Measurements from ENCODE around the gene SIPA1.

SIPA1 gene

DNA sequence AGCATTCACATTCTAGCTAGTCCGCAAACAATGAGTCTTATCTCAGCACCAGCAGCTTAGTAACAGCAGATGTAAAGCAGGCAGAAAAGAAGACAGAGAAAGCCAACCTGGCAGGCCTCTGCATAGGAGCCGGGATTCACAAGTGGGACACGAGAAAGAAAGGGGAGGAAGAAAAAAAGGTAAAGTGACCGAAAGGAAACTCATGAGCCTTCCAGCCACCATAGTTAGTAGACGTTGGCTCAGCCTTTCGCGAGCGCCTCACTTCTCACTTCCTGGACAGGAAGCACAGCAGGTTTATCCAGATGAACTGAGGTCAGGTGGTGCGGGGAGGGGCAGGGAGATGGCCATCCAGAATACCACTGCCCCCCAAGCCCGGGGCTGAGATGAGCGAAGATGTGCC is 54.5 kb downstream of the SIPA1 start:
- Histone ChIP-seq H3K27me3 (ENCODE audit: insufficient read depth, low read length, poor library complexity) (no peaks in the 10 kb centered on the region), H3K56ac (ENCODE audit: low read length) (peak overlapping the region; percentile 64), H2BK120ac (ENCODE audit: low read depth, low read length) (no peak overlapping the region), H3K18ac (ENCODE audit: low read length) (no peak overlapping the region), H2AK5ac (ENCODE audit: low read length) (no peak overlapping the region), H4K8ac (ENCODE audit: low read depth, low read length) (no peak overlapping the region), H3K23ac (ENCODE audit: low read length) (no peak overlapping the region), H3K36me3 (ENCODE audit: control insufficient read depth, insufficient read depth, low read length) (no peaks in the 10 kb centered on the region), H3K4ac (ENCODE audit: low read depth, low read length) (no peak overlapping the region), H3K9ac (ENCODE audit: low read length) (no peak overlapping the region), H3K79me2 (ENCODE audit: control insufficient read depth, insufficient read depth, low read length) (no peaks in the 10 kb centered on the region), H3K4me1 (ENCODE audit: control insufficient read depth, low read depth, low read length) (no peaks in the 10 kb centered on the region), H4K5ac (ENCODE audit: low read length) (no peak overlapping the region), H3K4me3 (ENCODE audit: low read length) (no peak overlapping the region), H3K4me2 (ENCODE audit: low read length) (no peak overlapping the region), H2BK5ac (ENCODE audit: low read length) (no peak overlapping the region), H3K27ac (ENCODE audit: low read depth, low read length) (no peak overlapping the region), H3K79me1 (ENCODE audit: low read length) (no peaks in the 10 kb centered on the region), H2BK15ac (replicated peaks; ENCODE audit: low read depth) (no peak overlapping the region)
- DNase-seq: peak; percentile 36
- WGBS (ENCODE audit: extremely low coverage, insufficient coverage, low lambda C conversion rate): no CpG with 5 or more reads among the region's 11 CpGs

DNA sequence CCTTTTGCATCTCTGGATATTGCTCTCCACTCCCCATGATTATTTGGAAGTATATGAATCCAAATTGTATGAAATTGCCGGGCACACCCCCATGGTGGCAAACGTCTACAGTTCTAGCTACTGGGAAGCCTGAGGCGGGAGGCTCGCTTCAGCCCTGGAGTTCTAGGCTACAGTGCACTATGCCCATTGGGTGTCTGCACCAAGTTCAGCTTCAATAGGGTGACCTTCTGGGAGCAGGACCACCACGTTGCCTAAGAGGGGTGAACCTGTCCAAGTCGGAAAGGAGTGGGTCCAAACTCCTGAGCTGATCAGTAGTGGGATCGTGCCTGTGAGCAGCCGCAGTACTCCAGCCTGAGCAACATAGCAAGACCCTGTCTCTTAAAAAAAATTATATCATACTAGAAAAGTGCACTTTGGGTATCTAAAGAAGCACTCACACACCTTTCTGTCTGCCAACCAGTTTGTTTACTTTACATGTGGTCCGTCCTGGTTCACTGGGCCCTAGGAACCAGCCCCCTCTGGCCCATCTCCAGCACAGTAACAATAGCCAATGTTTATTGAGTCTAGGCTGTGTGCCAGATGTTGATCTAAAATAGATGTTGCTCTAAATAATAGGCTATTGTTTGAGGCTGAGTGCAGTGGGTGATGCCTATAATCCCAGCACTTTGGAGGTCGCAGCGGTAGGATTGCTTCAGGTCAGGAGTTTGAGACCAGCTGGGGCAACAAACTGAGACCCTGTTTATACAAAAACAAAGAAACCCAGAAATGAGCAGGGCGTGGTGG is 57.7 kb downstream of the SIPA1 start:
- no peak overlapping the region for H3K18ac ChIP-seq (ENCODE audit: low read length)
- H3K4me3 ChIP-seq (ENCODE audit: low read length): no peak overlapping the region
- H4K5ac ChIP-seq (ENCODE audit: low read length): no peak overlapping the region
- no peak overlapping the region for H3K23ac ChIP-seq (ENCODE audit: low read length)
- no peak overlapping the region for H3K27ac ChIP-seq (ENCODE audit: low read depth, low read length)
- no peak overlapping the region for H4K8ac ChIP-seq (ENCODE audit: low read depth, low read length)
- no peak overlapping the region for H2BK120ac ChIP-seq (ENCODE audit: low read depth, low read length)
- H3K36me3 ChIP-seq (ENCODE audit: control insufficient read depth, insufficient read depth, low read length): no peaks in the 10 kb centered on the region
- no peaks in the 10 kb centered on the region for H3K4me1 ChIP-seq (ENCODE audit: control insufficient read depth, low read depth, low read length)
- no peak overlapping the region for H2BK5ac ChIP-seq (ENCODE audit: low read length)
- H3K27me3 ChIP-seq (ENCODE audit: insufficient read depth, low read length, poor library complexity): no peaks in the 10 kb centered on the region
- no peak for DNase-seq
- no peaks in the 10 kb centered on the region for H3K79me2 ChIP-seq (ENCODE audit: control insufficient read depth, insufficient read depth, low read length)
- no peaks in the 10 kb centered on the region for H3K79me1 ChIP-seq (ENCODE audit: low read length)
- H3K9ac ChIP-seq (ENCODE audit: low read length): no peak overlapping the region
- H3K4ac ChIP-seq (ENCODE audit: low read depth, low read length): no peak overlapping the region
- WGBS (ENCODE audit: extremely low coverage, insufficient coverage, low lambda C conversion rate): no CpG with 5 or more reads among the region's 12 CpGs
- H3K56ac ChIP-seq (ENCODE audit: low read length): no peak overlapping the region
- no peak overlapping the region for H3K4me2 ChIP-seq (ENCODE audit: low read length)
- H2BK15ac ChIP-seq (replicated peaks; ENCODE audit: low read depth): no peak overlapping the region
- no peak overlapping the region for H2AK5ac ChIP-seq (ENCODE audit: low read length)

DNA sequence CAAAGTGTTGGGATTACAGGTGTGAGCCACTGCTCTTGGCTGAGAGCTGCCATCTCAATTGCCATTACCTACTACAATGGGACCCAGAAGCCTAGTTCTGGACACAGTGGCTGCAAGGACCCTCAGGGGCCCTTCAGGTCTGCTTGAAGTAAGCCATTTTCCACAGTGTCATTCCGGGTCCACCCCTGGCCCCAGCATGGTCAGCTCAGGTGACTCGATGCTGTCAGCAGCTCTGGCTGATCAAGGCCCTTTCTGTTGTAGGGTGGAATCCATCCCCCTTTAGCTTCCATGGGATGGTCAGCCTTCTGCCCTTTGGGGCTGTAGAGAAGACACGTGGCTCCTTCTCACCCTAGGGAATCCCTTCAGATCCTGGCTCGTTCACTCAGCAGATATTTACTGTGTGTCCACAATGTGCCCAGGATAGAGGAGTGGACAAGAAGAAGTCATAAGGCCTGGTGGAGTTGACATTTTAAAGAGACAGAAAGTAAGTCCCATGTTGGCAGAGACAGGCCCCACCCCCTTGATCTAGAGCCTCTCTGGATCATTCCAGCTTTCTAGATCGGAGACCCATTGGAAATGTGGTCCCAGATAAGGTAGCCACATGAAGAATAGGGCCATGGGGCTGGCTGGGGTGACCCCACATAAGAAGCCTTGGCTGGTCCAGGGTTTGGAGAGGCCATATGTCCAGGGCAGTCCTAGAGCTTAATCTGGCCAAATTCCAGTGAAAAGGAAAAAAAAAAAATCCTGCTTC is 59.1 kb downstream of the SIPA1 start:
- Histone ChIP-seq H3K36me3 (ENCODE audit: control insufficient read depth, insufficient read depth, low read length) (no peaks in the 10 kb centered on the region), H3K27ac (ENCODE audit: low read depth, low read length) (no peak overlapping the region), H3K4me1 (ENCODE audit: control insufficient read depth, low read depth, low read length) (no peaks in the 10 kb centered on the region), H3K18ac (ENCODE audit: low read length) (no peak overlapping the region), H3K4ac (ENCODE audit: low read depth, low read length) (no peak overlapping the region), H2BK120ac (ENCODE audit: low read depth, low read length) (no peak overlapping the region), H3K56ac (ENCODE audit: low read length) (no peak overlapping the region), H3K4me3 (ENCODE audit: low read length) (no peak overlapping the region), H3K4me2 (ENCODE audit: low read length) (no peak overlapping the region), H3K27me3 (ENCODE audit: insufficient read depth, low read length, poor library complexity) (no peaks in the 10 kb centered on the region), H3K23ac (ENCODE audit: low read length) (no peak overlapping the region), H3K9ac (ENCODE audit: low read length) (no peak overlapping the region), H2BK15ac (replicated peaks; ENCODE audit: low read depth) (no peak overlapping the region), H4K8ac (ENCODE audit: low read depth, low read length) (no peak overlapping the region), H3K79me2 (ENCODE audit: control insufficient read depth, insufficient read depth, low read length) (no peaks in the 10 kb centered on the region), H4K5ac (ENCODE audit: low read length) (no peak overlapping the region), H2BK5ac (ENCODE audit: low read length) (no peak overlapping the region), H2AK5ac (ENCODE audit: low read length) (no peak overlapping the region), H3K79me1 (ENCODE audit: low read length) (no peaks in the 10 kb centered on the region)
- no peak for DNase-seq
- no CpG with 5 or more reads among the region's 5 CpGs for WGBS (ENCODE audit: extremely low coverage, insufficient coverage, low lambda C conversion rate)

DNA sequence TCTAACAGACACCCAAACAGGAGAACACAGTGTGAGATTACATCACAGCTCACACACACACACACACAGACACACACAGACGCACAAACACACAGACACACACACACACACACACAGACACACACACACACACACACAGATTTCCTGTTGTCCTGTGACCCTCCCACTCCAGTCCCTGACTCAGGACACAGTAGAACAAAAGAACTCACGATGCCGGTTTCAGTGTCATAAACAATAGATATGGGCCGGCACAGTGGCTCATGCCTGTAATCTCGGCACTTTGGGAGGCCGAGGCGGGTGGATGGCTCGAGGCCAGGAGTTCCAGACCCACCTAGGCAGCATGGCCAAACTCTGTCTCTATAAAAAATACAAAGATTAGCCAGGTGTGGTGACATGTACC is 60.3 kb downstream of the SIPA1 start:
- Histone ChIP-seq H2BK5ac (ENCODE audit: low read length) (no peak overlapping the region), H2AK5ac (ENCODE audit: low read length) (no peak overlapping the region), H3K27ac (ENCODE audit: low read depth, low read length) (no peak overlapping the region), H2BK15ac (replicated peaks; ENCODE audit: low read depth) (no peak overlapping the region), H3K56ac (ENCODE audit: low read length) (no peak overlapping the region), H3K4me3 (ENCODE audit: low read length) (no peak overlapping the region), H3K4ac (ENCODE audit: low read depth, low read length) (no peak overlapping the region), H3K4me2 (ENCODE audit: low read length) (no peak overlapping the region), H3K18ac (ENCODE audit: low read length) (no peak overlapping the region), H3K79me2 (ENCODE audit: control insufficient read depth, insufficient read depth, low read length) (no peaks in the 10 kb centered on the region), H3K79me1 (ENCODE audit: low read length) (no peaks in the 10 kb centered on the region), H3K27me3 (ENCODE audit: insufficient read depth, low read length, poor library complexity) (no peaks in the 10 kb centered on the region), H3K9ac (ENCODE audit: low read length) (no peak overlapping the region), H3K4me1 (ENCODE audit: control insufficient read depth, low read depth, low read length) (no peaks in the 10 kb centered on the region), H4K5ac (ENCODE audit: low read length) (no peak overlapping the region), H4K8ac (ENCODE audit: low read depth, low read length) (no peak overlapping the region), H3K36me3 (ENCODE audit: control insufficient read depth, insufficient read depth, low read length) (no peaks in the 10 kb centered on the region), H3K23ac (ENCODE audit: low read length) (no peak overlapping the region), H2BK120ac (ENCODE audit: low read depth, low read length) (no peak overlapping the region)
- no CpG with 5 or more reads among the region's 8 CpGs for WGBS (ENCODE audit: extremely low coverage, insufficient coverage, low lambda C conversion rate)
- DNase-seq: no peak

DNA sequence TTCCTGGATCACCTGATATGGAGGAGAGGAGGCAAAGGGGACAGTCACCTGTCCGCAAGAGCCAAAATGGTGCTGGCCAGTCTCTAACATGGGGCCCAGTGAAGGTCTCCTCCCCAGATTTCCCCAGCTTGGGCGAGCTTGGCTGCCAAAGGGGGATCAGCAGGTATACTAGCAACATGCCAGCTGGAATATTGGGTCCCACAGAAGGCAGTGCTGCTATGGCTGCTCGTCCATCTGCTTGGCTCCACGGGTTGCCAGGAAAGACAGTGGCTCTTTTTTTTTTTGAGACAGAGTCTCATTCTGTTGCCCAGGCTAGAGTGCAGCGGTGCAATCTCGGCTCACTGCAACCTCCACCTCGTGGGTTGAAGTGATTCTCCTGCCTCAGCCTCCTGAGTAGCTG is 61.4 kb downstream of the SIPA1 start:
- Histone ChIP-seq H3K4me3 (ENCODE audit: low read length) (no peak overlapping the region), H3K79me1 (ENCODE audit: low read length) (no peaks in the 10 kb centered on the region), H3K23ac (ENCODE audit: low read length) (no peak overlapping the region), H2BK120ac (ENCODE audit: low read depth, low read length) (no peak overlapping the region), H3K4ac (ENCODE audit: low read depth, low read length) (no peak overlapping the region), H3K18ac (ENCODE audit: low read length) (no peak overlapping the region), H2BK5ac (ENCODE audit: low read length) (no peak overlapping the region), H3K27ac (ENCODE audit: low read depth, low read length) (no peak overlapping the region), H3K4me1 (ENCODE audit: control insufficient read depth, low read depth, low read length) (no peaks in the 10 kb centered on the region), H4K8ac (ENCODE audit: low read depth, low read length) (no peak overlapping the region), H3K4me2 (ENCODE audit: low read length) (no peak overlapping the region), H3K27me3 (ENCODE audit: insufficient read depth, low read length, poor library complexity) (no peaks in the 10 kb centered on the region), H4K5ac (ENCODE audit: low read length) (no peak overlapping the region), H3K79me2 (ENCODE audit: control insufficient read depth, insufficient read depth, low read length) (no peaks in the 10 kb centered on the region), H3K36me3 (ENCODE audit: control insufficient read depth, insufficient read depth, low read length) (no peaks in the 10 kb centered on the region), H2AK5ac (ENCODE audit: low read length) (no peak overlapping the region), H3K56ac (ENCODE audit: low read length) (no peak overlapping the region), H2BK15ac (replicated peaks; ENCODE audit: low read depth) (no peak overlapping the region), H3K9ac (ENCODE audit: low read length) (no peak overlapping the region)
- no CpG with 5 or more reads among the region's 7 CpGs for WGBS (ENCODE audit: extremely low coverage, insufficient coverage, low lambda C conversion rate)
- no peak for DNase-seq
